Heart left ventricle (tissue), 16 donors: ENCODE measurements around the gene CES4A. TPM values are rescaled to one million over a fixed set of nuclear protein-coding genes. Genes with fewer than 3 reads are reported as not detected.

ENCODE experiments used
- ATAC-seq, 4 donors: fragments of 200-7000 bp; cut with Tn5 transposase; one replicate each; pipeline ENCODE4 v1.9.1; 2020 to 2022; ENCODE audit warnings: moderate library complexity in 4 of 4, mild to moderate bottlenecking in 3 of 4, moderate number of reproducible peaks in 1 of 4
- DNase-seq, 5 donors: peaks; one replicate each; pipeline ENCODE4 v3.0.0-alpha.2; 2020
- H3K27ac ChIP-seq, 12 donors: fragments of 200-600 bp; sonication (generic) in 4 of 12; one replicate each; pipeline versions ENCODE4 v1.5.0 to v1.8.0; 2016 to 2022; ENCODE audit warnings: mild to moderate bottlenecking in 2 of 12
- H3K27me3 ChIP-seq, 9 donors: fragments of 200-600 bp; sonication (generic) in 2 of 9; one replicate each; pipeline versions ENCODE4 v1.5.1 to v1.8.0; 2016 to 2022; ENCODE audit warnings: mild to moderate bottlenecking in 3 of 9
- H3K36me3 ChIP-seq, 9 donors: fragments of 200-600 bp; sonication (generic) in 2 of 9; one replicate each; pipeline versions ENCODE4 v1.5.0 to v1.8.0; 2018 to 2022; ENCODE audit warnings: mild to moderate bottlenecking in 2 of 9
- H3K4me1 ChIP-seq, 12 donors: fragments of 200-600 bp; sonication (generic) in 4 of 12; one replicate each; pipeline versions ENCODE4 v1.5.0 to v1.8.0; 2016 to 2022; ENCODE audit warnings: mild to moderate bottlenecking in 3 of 12
- H3K4me3 ChIP-seq, 12 donors: fragments of 200-600 bp; sonication (generic) in 4 of 12; one replicate each; pipeline versions ENCODE4 v1.5.0 to v1.8.0; 2017 to 2022; ENCODE audit warnings: mild to moderate bottlenecking in 9 of 12, moderate library complexity in 4 of 12
- H3K9me3 ChIP-seq, 12 donors: fragments of 200-600 bp; sonication (generic) in 4 of 12; one replicate each; pipeline versions ENCODE4 v1.5.0 to v1.8.0; 2016 to 2022; ENCODE audit warnings: mild to moderate bottlenecking in 1 of 12
- POLR2A ChIP-seq, 2 donors: fragments of 450-650 bp; IDR thresholded peaks; one replicate each; pipeline ENCODE4 v1.6.1; 2017; ENCODE audit warnings: antibody characterized with exemption in 2 of 2, mild to moderate bottlenecking in 2 of 2, moderate library complexity in 2 of 2
- WGBS, 4 donors: extraction: QIAGEN DNeasy Blood & Tissue Kit in 2 of 4; methylation state at CpG; one replicate each; pipeline versions ENCODE4 v1.1.5 to v1.1.7; 2013 to 2018; 5-methylcytosine and 5-hydroxymethylcytosine counted together
- intact Hi-C, 10 donors: fragments of 100-400 bp; cut with DNase I; formaldehyde crosslinking; loops; one replicate each; pipeline versions ENCODE4 v1.11.1 to v1.14.2; 2022
- polyA plus RNA-seq, 2 donors: library from polyadenylated mRNA; stranded (reverse); fragments of 200-250 nt; gene quantifications; one replicate each; pipeline ENCODE4 v1.2.3, GENCODE V29; 2013
- total RNA-seq, 9 donors: library from RNA; depleted of rRNA in 2 of 9; stranded (reverse); fragments of >200 nt in 2 of 9; fragmentation: NEBNext Ultra II Directional in 3 of 9; extraction: Animal tissue kit (Norgen Biotek cat#: 25700) in 3 of 9; gene quantifications; one replicate each; pipeline versions ENCODE4 v1.1.0 to v1.2.4, GENCODE V29; 2016 to 2023
- TF ChIP-seq, protein P1 (sequence below), 12 donors: fragments of 200-600 bp; sonication (generic) in 4 of 12; IDR thresholded peaks; one replicate each; pipeline versions ENCODE4 v1.5.0 to v1.8.0; 2018 to 2022; ENCODE audit warnings: antibody characterized with exemption in 12 of 12, mild to moderate bottlenecking in 5 of 12
- donor health status: ischemic (EF 13 %, LVEDD 7.1; RV severe dilation, severe dysfunction).
- donor health status: healthy with polysubstance abuse.
- donor health status: DM: no; HTN: yes; CAD: no.
- donor health status: DM: no; HTN: no; CAD: no.
- donor health status: ischemic (EF 25% LVEDD 6.9; RV normal size, moderate dysfunction).
- donor health status: ischemic (EF 25% LVEDD 5.7; RV mildly dilated, moderate dysfunction).
- donor health status: healthy.
- donor health status: DM: yes; HTN: yes; CAD: no.
- donor health status: ischemic (EF 35%, LVEDD 5.7; RV mildly dilated, moderate dysfunction).
- donor health status: nonischemic (EF 11% LVEDD 7.7; RV severe dilation, severe dysfunction).
- donor health status: DM: yes; HTN: yes; CAD: no.
- donor health status: PGD.
- donor health status: ischemic (EF 29% LVEDD 5.4; RV normal size, mild dysfunction).
- donor health status: nonischemic (EF 23%, LVEDD 6.1; RV moderate dilation, normal function).

CES4A gene
- total and polyA plus RNA-seq, 11 donors = 3.5 to 26.8 (median 8.1) TPM

DNA sequence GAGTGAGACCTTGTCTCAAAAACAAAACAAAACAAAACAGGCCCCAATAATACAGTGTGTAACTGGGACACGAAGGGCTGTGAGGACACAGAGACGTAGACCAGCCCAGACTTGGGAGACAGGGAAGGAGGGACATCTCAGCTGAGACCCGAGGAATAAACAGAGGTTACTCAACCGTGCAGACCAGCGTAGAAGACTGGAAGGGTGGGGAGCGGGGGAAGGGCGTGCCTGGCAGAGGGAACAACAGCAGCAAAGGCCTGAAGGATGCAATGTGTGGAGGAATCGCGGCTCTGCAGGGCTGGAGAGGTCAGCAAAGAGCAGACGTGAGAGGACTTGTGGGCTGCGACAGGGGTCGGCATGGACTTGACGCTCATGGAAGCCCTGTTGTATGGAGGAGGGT is 11.6 kb upstream of the CES4A start:
- Histone ChIP-seq H3K4me3 (no peak overlapping the region), H3K27ac (no peak overlapping the region), H3K36me3 (no peaks in the 10 kb centered on the region), H3K27me3 (no peaks in the 10 kb centered on the region), H3K9me3 (no peaks in the 10 kb centered on the region), H3K4me1 (peaks cover 0 to 9% (median 0%) of the 10 kb centered on the region in 12 donors)
- no peak for ATAC-seq
- peak in 1 of 5 donors; percentile 29 for DNase-seq
- 54 to 64% (median 61%) methylated on average over 13 of the region's 13 CpGs for WGBS, 4 donors
- TF ChIP-seq, protein P1, sequence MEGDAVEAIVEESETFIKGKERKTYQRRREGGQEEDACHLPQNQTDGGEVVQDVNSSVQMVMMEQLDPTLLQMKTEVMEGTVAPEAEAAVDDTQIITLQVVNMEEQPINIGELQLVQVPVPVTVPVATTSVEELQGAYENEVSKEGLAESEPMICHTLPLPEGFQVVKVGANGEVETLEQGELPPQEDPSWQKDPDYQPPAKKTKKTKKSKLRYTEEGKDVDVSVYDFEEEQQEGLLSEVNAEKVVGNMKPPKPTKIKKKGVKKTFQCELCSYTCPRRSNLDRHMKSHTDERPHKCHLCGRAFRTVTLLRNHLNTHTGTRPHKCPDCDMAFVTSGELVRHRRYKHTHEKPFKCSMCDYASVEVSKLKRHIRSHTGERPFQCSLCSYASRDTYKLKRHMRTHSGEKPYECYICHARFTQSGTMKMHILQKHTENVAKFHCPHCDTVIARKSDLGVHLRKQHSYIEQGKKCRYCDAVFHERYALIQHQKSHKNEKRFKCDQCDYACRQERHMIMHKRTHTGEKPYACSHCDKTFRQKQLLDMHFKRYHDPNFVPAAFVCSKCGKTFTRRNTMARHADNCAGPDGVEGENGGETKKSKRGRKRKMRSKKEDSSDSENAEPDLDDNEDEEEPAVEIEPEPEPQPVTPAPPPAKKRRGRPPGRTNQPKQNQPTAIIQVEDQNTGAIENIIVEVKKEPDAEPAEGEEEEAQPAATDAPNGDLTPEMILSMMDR (IDR thresholded peaks at IDR 0.05) = no peak
- TF ChIP-seq POLR2A (IDR thresholded peaks at IDR 0.05) = no peak
- intact Hi-C loops = loop anchor here (1.0 to 10.0 kb wide), 12 partner anchors 124 to 209 kb away; partner anchors contain the start of genes MATCAP1 (in 4 of the 10), B3GNT9 (in 1 of the 10) and PHAF1 (in 1 of the 10)

- intact Hi-C loops = loop anchor here (1.0 to 10.0 kb wide), 12 partner anchors 123 to 208 kb away; partner anchors contain the start of genes MATCAP1 (in 4 of the 10), B3GNT9 (in 1 of the 10) and PHAF1 (in 1 of the 10)
- ATAC-seq (peak; percentile 91 to 97 (median 96)), DNase-seq (peak; percentile 86 to 93 (median 88))
- no peak overlapping the region for H3K4me3 ChIP-seq
- no peaks in the 10 kb centered on the region for H3K36me3 ChIP-seq
- H3K9me3 ChIP-seq = no peaks in the 10 kb centered on the region
- 27 to 31% (median 29%) methylated on average over 11 to 15 of the region's 15 CpGs for WGBS, 4 donors
- peaks cover 0 to 9% (median 0%) of the 10 kb centered on the region in 12 donors for H3K4me1 ChIP-seq
- H3K27ac ChIP-seq = no peak overlapping the region
- no peak for TF ChIP-seq POLR2A (IDR thresholded peaks at IDR 0.05)
- TF ChIP-seq, protein P1 (IDR thresholded peaks at IDR 0.05) = peak; percentile 92 to 98 (median 95)
- no peaks in the 10 kb centered on the region for H3K27me3 ChIP-seq
Measured at GRCh38 chr16:66977341-66978113, 10.9 kb upstream of the CES4A start.

DNA sequence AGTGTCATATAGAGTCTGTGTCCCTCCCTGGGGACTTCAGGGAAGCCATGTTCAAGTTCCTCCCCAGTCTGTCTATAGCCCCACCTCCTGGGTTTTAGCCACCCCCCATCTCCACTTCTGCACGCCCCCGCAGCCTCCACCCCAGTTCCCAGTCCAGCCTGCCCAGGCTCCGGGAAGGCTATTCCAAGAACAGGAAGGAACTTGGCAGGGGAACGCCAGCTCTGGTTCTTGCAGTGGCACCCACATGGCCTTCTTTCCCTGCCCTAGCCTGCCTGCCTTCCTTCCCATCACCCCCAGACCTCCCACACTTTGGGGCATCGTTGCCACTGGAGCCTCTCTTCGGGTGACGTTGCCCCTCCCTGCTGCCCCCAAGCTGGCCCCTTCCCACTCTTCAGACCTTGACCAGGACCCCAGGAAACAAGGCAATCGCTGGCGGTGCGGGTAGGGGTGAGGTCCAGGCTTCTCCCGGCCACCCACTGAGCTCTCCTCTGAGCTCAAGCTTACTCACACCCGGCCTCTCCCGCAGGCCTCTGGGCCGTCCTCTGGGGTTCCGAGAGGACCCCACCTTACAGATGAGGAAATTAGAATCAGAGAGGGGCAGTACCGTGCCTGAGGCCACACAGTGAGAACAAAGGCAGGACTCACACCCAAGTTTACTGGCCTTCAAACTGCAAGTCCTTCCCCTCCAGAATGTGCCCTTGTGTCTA is 9.2 kb upstream of the CES4A start:
- peak; percentile 38 to 73 (median 60) for ATAC-seq
- TF ChIP-seq, protein P1 (IDR thresholded peaks at IDR 0.05) = no peak
- TF ChIP-seq POLR2A (IDR thresholded peaks at IDR 0.05) = no peak
- DNase-seq = peak in 4 of 5 donors; percentile 40 to 65 (median 62)
- Histone ChIP-seq H3K4me1 (peaks cover 0 to 9% (median 0%) of the 10 kb centered on the region in 12 donors), H3K27me3 (no peaks in the 10 kb centered on the region), H3K36me3 (no peaks in the 10 kb centered on the region), H3K9me3 (peaks cover 0 to 2% (median 0%) of the 10 kb centered on the region in 12 donors), H3K27ac (no peak overlapping the region), H3K4me3 (no peak overlapping the region)
- WGBS, 4 donors = 59 to 67% (median 64%) methylated on average over 11 to 16 of the region's 16 CpGs
- intact Hi-C loops = loop anchor here in 5 of 10 donors (2.0 to 10.0 kb wide), 4 partner anchors 123 to 206 kb away; partner anchors contain the start of genes MATCAP1 (in 3 of the 5) and PHAF1 (in 1 of the 5)

DNA sequence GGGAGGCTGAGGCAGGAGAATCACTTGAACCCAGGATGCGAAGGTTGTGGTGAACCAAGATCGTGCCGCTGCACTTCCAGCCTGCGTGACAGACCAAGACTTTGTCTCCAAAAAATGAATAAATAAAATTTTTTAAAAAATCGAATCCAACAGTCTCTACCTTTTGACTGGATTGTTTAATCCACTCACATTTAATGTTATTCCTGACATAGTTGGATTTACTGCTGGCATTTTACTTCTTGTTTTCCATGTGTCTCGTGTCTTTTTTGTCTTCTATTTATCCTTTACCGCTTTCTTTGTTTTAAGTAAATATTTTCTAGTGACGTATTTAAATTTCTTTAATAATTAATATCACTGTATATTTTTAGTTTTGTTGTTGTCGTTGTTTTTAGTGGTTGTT is 5.4 kb upstream of the CES4A start:
- ATAC-seq (no peak), DNase-seq (peak in 1 of 5 donors; percentile 14)
- WGBS, 4 donors = 94 to 96% (median 95%) methylated on average over 9 of the region's 9 CpGs
- peaks cover 0 to 8% (median 0%) of the 10 kb centered on the region in 12 donors for H3K4me1 ChIP-seq
- intact Hi-C loops = no loop called here
- no peak for TF ChIP-seq POLR2A (IDR thresholded peaks at IDR 0.05)
- TF ChIP-seq, protein P1 (IDR thresholded peaks at IDR 0.05) = no peak
- H3K27ac ChIP-seq = no peak overlapping the region
- no peaks in the 10 kb centered on the region for H3K27me3 ChIP-seq
- H3K36me3 ChIP-seq = no peaks in the 10 kb centered on the region
- peaks cover 0 to 2% (median 0%) of the 10 kb centered on the region in 12 donors for H3K9me3 ChIP-seq
- H3K4me3 ChIP-seq = no peak overlapping the region
